NCI-H2227 treated with DMSO at 0.1 percent for 48 hours (cell line): ENCODE results near the gene PODXL2.
A peak's percentile ranks its signal among the peaks of the same experiment; 100 is the strongest.
"Not testable (repeated sequence)": the region's sequence is repeated elsewhere in the genome, so short reads cannot be mapped to it uniquely, and the experiment has no call there.

Experiments
- DNase-seq: peaks from one replicate; lab custom pipeline; 2025; lab: John Stamatoyannopoulos, UW

The PODXL2 gene

DNA sequence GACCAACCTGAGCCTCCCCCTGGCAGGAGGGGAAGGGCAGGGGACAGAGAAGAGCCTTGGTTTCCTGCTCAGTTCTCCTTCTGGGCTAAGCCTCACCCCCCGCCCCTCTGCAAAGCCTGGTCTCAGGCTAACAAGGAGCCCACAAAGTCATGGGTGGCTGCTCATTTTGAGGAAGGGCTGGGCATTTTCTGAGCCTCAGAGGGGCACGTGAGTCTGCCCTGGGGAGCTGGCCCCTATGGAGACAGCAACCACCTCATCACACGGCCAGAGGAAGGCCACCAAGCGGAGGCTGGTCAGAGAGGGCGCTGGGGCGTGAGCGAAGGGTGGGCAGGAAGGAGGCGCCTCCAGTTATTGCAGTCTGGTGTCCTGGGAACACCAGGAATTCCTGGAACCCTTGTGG is 62.5 kb downstream of the PODXL2 start:
- DNase-seq, result no peak

DNA sequence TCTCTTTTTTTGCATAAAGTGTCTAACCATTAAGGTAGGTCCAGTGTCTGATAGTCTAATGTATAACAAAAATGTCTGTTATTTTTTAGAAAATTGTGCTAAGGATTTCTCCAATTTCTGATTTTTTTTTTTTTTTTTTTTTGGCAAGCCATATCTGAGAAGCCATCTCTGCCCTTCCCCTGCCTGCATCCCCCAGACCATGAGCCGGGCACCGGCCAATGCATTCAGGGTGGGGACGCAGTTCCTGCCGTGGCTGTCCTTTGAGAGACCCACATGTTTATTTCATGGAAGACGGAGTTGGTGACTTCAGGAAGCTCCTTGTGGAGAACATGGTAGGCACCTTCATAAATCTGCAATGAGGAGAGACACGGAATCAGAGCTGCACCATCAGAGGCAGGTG is 63.0 kb downstream of the PODXL2 start:
- DNase-seq, result no peak

DNA sequence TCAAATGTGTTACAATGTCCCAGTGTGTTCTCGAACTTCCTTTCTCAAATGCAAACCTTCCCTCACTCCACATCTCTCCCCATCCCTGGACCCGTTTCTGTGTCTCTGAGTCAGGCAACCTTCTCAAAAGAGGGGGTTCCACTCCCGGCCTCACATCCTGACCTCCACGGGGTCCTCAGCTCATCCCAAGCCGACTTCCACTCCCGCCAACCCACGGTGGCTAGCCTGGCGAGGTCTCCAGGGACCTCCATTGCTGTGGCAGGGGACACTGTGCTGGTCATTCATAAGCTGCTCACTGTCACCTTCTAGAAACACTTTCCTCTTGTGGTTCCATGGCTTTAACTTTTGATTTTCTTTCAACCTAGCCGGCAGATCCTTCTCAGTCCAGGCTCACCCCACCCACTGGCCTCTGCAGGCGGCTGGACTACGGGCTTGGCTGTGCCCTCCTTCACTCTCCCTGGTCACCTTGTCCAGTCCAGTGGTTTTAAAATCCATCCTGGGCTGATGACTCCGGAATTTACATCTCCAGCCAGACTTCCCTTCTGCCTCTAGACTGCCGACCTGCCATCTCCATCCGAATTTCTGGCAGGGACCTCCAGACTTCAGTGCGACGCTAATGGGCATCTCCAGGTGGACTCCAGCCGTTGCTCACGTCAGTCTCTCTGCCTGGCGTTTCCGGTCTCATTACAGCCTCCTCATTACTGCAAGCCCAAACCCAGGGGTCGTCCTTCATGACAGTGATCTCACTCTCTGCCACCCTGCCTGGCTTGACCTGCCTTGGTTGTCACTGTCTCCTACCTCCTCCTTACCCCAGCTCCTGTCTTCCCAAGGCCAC is 63.7 kb downstream of the PODXL2 start:
- DNase-seq, result no peak

DNA sequence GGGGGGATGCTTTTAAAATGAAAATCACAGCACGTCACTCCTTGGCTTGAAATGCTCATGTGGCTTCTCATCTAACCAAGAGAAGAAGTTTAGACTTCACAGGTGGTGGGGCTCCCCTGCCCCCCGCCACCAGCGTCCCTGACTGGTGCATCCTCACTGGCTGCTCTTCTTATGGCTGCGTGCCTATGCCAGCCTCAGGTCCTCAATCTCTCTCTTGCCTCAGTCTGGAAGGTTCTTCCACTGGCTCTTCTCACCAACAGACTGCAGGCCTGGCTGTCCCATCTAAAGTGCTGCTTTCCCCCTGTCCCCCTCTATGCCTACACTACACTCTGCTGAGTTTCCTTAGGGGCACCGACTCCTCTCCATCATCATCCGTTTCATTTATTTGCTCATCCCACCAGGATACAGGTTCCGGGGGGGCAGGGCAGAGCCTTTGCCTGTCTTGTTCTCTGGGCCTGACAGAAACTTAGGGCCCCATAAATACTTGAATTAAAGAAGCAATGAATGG is 64.4 kb downstream of the PODXL2 start:
- DNase-seq, result no peak

DNA sequence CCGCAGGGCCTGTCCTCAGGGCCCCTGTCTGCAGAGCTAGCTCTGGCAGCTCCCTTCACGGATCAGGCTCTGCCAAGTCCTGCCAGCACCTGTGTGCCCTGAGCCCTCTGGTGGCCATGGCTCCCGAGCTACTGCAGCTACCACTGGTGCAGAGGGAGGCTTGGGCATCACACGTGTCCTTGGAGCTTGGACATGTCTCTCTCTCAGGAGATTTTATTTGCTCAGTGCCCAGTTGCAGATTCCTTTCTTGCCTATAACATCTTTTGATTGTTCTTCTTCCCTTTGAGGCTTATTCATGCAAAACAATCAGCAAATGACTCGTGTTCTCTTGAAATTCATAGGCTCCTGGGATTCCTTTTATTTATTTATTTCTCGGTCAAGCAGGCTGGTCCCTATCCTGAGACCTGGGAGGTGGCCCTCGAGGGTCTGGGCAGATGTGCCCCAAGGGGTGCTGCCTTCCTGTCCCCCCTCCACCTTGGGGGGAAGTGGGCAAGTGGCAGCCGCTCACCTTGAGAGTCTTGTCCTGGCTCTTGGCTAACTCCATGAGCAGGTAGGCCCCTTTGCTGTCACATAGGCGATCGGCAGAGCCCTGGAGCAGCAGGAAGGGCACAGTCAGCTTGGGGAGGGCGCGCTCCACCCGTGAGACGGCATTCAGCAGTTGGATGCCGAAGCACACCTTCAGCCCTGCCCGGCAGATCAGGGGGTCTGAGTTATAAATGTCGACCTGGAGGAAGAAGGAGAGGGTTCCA is 65.7 kb downstream of the PODXL2 start:
- no peak for DNase-seq

DNA sequence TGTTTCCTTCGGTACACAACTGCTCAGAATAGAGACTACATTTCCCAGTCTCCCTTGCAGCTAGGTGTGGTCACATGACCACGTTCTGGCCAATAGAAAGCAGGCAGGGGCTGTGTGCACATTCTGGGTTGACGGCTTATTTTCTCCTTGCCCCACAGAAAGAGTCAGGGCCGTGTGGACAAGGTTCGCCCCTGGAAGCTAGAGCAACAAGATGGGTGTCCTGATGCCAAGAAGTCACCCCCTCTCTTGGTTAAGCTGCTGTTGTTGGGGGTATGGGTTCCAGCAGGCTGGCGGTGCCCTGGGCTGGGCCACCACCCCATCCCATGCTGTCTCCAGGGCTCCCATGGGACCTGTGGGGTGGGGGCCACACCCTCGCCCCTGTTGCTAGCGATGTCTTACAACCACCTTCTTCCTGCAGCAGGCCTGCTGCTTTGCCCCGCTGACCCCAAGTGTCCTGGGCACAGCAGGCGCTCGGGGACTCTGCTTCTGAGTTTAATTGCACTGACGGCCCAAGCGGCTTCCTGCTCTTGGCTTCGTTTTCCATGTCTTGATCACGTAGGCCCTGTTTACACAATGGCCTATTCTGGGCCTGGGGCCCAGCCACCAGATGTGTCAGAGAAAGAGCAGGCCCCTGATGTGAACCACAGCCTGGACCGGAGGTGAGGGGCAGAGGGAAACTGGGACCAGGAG is 68.7 kb downstream of the PODXL2 start:
- DNase-seq, result peak; percentile 40

DNA sequence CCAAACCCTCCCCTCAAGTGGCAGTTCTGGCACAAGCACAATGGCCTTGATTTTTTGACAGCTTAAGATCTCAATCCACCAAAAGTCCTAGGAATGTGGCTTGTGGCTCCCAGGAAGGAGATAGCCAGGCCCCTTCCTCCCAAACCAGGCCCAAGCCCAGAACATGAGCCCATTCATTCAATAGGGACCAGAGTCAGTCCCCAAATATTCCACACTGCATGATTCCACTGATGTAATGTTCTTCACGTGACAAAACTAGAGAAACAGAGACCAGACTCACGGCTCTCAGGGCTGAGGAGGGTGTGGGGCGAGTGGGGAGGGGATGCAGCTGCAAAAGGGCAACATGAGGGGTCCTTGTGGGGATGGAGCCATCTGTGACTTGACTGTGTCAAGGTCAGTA is 69.3 kb downstream of the PODXL2 start:
- no peak for DNase-seq

DNA sequence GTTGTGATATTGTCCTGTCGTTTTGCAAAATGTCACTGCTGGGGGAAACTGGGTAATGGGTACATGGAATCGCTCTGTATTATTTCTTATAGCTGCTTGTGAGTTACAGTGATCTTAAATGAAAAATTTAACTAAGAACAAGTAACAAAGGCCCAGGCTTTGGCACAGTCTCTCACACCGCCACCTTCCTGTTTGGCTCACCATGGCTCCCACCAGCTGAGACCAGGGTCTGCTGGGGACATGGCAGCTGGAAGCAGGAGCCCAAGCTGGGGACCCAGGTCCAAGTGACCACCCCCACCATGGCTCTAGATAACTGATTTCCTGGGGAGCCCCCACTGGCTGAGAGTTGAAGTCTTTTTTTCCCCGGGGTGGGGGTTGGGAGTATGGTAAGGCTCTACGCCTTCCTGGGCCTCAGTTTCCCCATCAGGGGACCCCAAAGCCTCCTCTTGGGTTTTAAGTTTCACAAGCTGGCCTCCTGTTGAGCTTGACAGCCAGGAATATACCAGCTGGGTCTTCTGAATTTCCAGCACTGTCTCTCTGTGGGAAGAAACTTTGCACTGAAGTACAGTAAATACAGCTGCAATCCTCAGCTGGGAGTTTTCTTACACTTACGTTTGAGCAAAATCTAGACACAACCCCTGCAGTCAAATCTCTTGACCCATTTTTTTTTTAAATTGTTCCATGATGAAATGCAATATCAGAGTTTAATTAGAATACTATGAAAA is 69.9 kb downstream of the PODXL2 start:
- DNase-seq, result no peak

DNA sequence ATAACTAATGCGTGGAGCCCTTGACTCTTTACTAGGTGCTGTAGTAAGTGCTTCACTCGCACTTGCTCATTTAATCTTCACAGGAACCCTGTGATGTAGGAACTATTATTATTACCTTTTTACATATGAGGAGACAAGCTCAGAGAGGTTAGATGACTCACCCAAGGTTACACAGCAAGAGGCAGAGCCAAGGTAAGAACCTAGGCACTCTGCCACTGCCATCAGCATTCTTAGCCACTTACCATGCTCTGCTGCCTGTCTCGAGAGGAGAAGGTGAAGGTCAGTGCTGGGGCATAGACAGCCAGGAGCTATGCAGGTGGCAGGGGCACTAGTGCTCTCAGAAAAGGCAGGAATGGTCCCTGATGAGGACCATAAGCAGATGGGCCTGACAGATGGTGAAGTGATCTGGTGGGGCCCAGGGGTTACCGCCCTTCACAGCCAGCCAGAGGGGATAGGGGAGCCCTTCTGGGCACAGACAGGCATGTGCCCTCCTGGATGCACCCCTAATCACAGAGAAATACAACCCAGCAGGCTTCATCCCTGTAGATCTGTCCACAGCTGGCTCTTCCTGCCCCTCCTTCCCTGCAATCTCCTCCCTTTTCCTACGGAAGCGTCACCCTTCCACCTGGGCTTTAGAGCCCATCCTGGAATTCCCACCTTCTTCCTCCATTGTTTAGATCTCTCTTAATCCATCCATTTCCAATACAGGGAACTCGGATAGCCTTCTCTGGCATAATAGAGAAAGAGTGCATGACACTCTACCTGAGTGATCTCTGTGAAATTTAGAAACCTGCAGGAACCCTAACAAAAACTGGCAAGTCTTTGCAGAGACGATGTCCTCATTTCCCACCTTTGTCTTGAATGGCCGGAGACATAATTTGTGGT is 70.7 kb downstream of the PODXL2 start:
- no peak for DNase-seq

DNA sequence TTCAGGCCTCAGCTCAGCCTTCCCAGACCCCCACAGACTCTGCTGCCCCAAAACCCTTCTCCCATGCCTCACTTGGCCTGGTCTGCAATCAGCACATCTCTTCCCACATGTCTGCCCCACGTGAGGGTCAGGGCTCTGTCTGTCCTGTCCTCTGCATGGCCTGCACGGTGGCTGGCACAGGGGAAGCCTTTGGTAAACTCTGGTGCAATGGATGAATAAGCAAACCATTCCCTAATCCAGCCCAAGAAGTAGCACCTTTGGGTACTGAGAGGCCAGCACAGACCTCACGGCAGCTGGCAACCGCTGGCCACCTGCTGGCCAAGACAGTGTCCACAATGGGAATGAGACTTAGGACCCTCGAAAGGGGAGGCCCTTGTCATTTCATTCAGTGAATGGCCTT is 71.4 kb downstream of the PODXL2 start:
- DNase-seq, result no peak

DNA sequence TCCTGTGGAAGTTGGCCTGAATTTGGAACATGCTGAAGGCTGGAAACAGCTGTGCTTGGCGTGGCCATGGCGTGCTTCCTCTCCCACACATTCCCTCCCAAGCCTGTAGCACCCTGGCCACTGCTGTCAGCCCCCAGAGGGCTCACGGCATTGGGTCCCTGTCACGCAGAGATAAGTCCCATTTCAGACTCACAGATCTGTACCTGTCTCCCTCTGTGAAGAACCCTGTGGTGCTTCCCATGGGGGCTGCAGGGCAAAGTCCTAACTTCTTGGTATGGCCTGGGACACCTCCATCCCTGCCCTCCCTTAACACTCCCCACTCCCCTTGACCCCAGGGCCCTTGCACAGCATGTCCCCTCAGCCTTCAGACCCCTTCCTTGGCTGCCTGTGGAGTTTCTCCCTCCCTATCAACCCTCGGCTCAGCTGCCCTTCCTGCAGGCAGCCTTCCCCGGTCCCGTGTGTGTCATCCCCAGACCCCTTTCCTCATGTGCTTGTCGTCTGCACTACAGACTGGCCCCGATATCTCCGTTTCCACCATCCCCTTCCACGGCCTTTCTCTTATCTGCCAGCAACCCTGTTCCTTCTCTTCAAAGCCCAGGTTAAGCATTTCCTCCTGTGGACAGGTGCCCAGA is 72.4 kb downstream of the PODXL2 start:
- no peak for DNase-seq

DNA sequence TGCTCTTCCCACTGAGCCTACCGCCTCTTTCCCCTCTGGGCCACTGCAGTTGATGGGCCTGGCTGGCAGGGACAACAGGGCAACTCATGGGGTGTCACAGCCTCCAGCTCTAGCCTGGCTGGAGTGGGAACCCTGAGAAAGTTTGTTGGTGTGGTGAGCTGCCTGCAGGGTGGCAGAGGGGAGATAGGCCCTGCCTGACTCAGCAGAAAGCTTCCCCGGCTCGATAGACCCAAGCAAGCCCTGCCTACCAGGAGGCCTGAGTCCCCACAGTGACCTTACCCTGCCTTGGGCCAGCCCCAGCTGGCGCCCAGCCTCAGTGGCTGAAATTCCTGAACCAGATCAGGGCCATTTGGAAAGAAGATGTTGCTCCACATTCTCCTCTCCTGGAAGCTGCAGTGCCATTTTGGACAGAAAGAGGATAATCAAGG is 73.2 kb downstream of the PODXL2 start:
- no peak for DNase-seq

DNA sequence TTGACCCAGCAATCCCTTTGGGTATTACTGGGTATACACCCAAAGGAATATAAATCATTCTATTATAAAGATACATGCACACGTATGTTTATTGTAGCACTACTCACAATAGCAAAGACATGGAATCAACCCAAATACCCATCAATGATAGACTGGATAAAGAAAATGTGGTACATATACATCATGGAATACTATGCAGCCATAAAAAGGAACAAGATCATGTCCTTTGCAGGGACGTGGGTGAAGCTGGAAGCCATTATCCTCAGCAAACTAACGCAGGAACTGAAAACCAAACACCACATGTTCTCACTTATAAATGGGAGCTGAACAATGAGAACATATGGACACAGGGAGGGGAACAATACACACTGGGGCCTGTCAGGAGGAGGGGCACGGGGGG is 75.9 kb downstream of the PODXL2 start:
- DNase-seq, result not testable (repeated sequence)

DNA sequence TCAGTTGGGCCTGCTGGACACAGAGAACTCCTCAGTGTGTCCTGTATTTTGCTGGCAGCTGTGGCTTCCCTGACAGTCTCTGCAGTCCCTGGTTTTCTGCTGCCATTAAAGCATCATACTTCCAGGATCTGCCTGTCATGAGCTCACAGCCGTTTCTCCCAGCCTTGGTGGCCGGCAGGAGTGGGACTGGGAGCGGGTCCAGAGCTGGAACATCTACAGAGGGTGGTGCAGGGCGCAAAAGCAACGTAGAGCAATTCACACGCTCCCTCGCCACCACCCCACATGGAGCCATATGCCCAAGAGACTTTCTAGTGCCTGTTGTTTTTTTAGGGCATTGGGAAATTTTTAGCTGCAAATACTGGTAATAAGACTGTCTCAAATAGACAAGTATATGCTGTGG is 77.3 kb downstream of the PODXL2 start:
- no peak for DNase-seq

DNA sequence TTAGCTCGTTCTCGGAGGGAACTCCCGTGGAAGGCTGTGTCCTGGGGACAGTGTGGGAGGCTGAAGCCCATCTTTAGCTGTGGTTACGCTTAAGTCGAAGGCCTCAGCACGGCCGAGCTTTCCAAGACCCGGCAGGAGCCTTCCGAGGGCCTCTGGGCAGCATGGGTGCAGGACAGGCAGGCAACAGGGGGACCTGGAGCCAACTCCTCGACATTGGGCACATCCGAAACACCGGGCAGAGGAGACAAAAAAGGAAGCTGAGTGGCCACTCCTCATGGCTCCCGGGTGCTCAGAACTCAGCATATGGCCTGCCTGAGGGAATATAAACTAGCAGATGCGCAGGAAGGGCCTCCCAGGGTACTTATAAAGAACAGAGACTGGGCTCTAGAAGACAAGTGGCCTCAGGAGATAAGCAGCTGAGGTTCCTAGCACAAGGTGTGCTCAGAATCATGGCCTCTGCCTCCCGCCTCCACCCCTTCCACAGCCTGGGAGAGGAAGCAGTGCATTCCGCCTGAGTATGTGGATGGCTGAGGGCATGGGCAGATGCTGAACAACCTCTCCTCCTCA is 77.9 kb downstream of the PODXL2 start:
- no peak for DNase-seq

DNA sequence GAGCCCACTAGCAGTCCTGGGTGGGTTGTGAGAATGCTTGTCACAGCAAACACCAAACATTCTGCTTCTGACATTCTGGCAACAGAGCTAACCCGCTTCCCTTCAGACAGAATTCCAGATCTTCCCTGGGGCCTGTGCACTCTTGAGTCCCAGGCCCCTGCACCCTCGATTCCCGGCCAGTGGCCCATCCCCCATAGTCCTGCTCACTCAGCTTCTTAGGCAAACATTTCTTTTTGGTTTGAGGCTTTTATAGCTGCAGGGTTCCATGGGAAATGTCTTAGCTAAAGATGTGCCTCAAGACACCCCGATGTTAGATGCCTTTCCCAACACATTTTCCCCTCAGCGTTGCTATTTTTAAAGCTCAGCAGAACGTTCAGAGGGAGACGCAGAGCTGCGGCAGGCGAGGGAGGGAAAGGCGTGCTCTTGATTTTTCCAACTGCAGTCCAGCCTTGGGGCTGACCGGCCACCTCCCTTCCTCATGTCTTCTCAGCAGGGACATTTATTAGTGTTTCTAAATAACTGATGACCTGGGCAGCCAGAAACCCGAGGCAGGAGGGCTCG is 78.9 kb downstream of the PODXL2 start:
- DNase-seq, result peak; percentile 26

DNA sequence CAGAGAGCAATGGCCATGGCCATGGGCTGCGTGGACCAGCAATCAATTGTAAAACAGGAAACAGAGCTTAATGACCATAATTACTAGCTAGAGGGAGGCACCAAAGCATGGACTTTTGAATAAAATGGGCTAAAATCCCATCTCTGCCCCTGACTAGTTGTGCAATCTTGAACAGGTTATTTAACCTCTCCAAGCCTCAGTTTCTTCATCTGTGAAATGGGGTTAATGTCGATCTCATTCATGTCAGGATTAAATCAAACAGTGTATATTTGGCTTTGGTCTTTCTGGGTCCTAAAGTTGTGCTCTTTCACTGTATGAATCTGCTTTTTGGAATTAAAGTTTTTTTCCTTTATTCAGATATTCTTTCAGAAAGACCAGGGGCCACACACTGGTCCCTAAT is 79.9 kb downstream of the PODXL2 start:
- no peak for DNase-seq

DNA sequence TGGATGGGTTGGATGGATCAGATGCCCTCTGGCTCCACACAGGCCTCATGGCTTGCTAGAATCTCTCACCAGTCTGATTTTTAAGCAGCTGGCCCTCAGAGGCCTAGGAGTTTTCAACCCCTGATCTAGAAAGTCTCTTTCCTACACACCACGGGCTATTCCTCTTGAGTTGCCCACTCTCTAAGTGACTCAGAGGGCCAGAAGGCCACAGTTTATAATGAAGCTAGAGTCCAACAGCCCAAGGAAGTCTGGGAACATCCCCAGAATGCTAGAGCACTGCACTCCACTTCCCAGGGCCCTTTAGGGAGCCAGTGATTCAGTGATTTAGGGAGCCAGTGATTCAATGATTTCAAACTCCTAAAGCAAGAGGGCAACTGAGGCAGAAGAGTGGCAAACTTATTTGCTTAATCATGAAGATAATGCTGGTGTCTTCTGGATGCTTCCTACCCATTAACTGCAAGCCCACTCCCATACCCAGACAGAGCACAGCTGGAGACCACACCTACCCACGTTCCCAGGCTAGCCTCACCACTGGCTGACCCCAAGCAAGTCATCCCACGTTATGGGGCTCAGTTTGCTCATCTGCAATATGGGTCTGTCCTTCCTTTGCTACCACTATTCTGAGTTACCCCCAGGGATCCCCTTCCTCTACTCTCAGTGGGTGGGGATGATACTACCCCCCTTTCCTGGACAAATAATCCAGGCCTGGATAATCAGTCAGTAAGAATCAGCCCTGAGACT is 80.5 kb downstream of the PODXL2 start:
- no peak for DNase-seq
